Immature natural killer cell (primary cell): ENCODE data around the gene CCDC97. TPM values are rescaled to one million over a fixed set of nuclear protein-coding genes. Genes with fewer than 3 reads are reported as not detected.

Experiments
- DNase-seq, 3 donors: peaks; one replicate each; pipeline ENCODE4 v3.0.0; 2022; ENCODE audit warnings: mixed read lengths in 1 of 3
- H3K27ac Mint-ChIP-seq, 6 donors: one replicate each; pipeline ENCODE4 v1.8.0; 2020; ENCODE audit warnings: mixed read lengths in 6 of 6, mild to moderate bottlenecking in 5 of 6, inconsistent platforms in 4 of 6, moderate library complexity in 3 of 6
- H3K27me3 Mint-ChIP-seq, 3 donors: one replicate each; pipeline ENCODE4 v1.8.0; 2020 to 2021; ENCODE audit warnings: low read depth in 3 of 3, mild to moderate bottlenecking in 3 of 3, mixed read lengths in 3 of 3, moderate library complexity in 3 of 3, inconsistent platforms in 1 of 3
- H3K36me3 Mint-ChIP-seq, 3 donors: one replicate each; pipeline ENCODE4 v1.8.0; 2020; ENCODE audit warnings: mixed read lengths in 3 of 3, inconsistent platforms in 2 of 3, mild to moderate bottlenecking in 2 of 3
- H3K4me1 Mint-ChIP-seq, 2 donors: one replicate each; pipeline ENCODE4 v1.8.0; 2020; ENCODE audit warnings: inconsistent platforms in 2 of 2, mild to moderate bottlenecking in 2 of 2, mixed read lengths in 2 of 2, moderate library complexity in 1 of 2
- H3K4me3 Mint-ChIP-seq, 5 donors: one replicate each; pipeline ENCODE4 v1.8.0; 2020; ENCODE audit warnings: mild to moderate bottlenecking in 5 of 5, mixed read lengths in 5 of 5, inconsistent platforms in 3 of 5, moderate library complexity in 3 of 5
- H3K9me3 Mint-ChIP-seq, 6 donors: one replicate each; pipeline ENCODE4 v1.8.0; 2020; ENCODE audit warnings: mild to moderate bottlenecking in 6 of 6, mixed read lengths in 6 of 6, inconsistent platforms in 4 of 6, moderate library complexity in 3 of 6
- polyA plus RNA-seq, 3 donors: library from polyadenylated mRNA; unstranded; fragments of 300-500 nt; fragmentation: Illumina TruSeq; gene quantifications; one replicate each; pipeline ENCODE4 v1.2.3, GENCODE V29; 2021

The CCDC97 gene
- polyA plus RNA-seq, 3 donors from 2014 or later, result 14.2 to 38.2 (median 16.9) TPM

GRCh38 chr19:41318696-41319499, 8.9 kb downstream of the CCDC97 start:
- H3K9me3 Mint-ChIP-seq, result no peaks in the 10 kb centered on the region
- peak overlapping the region in 5 of 6 donors; percentile 53 to 78 (median 65) for H3K27ac Mint-ChIP-seq
- peaks cover 11 to 32% (median 21%) of the 10 kb centered on the region in 3 donors for H3K36me3 Mint-ChIP-seq
- H3K4me3 Mint-ChIP-seq, result no peak overlapping the region
- DNase-seq, result no peak
- peaks cover 45 to 51% of the 10 kb centered on the region in 2 donors for H3K4me1 Mint-ChIP-seq
- peaks cover 31 to 74% (median 52%) of the 10 kb centered on the region in 3 donors for H3K27me3 Mint-ChIP-seq

- Mint-ChIP-seq H3K4me1 (peaks cover 53 to 58% of the 10 kb centered on the region in 2 donors), H3K27me3 (peaks cover 33 to 80% (median 57%) of the 10 kb centered on the region in 3 donors), H3K36me3 (peaks cover 11 to 32% (median 21%) of the 10 kb centered on the region in 3 donors), H3K27ac (peak overlapping the region; percentile 19 to 78 (median 51)), H3K9me3 (no peaks in the 10 kb centered on the region), H3K4me3 (no peak overlapping the region)
- DNase-seq, result no peak
These were observed 9.7 kb downstream of the CCDC97 start for GRCh38 chr19:41319500-41320184.

GRCh38 chr19:41320185-41320518, 10.2 kb downstream of the CCDC97 start:
- peaks cover 57 to 63% of the 10 kb centered on the region in 2 donors for H3K4me1 Mint-ChIP-seq
- H3K27me3 Mint-ChIP-seq, result peaks cover 37 to 84% (median 61%) of the 10 kb centered on the region in 3 donors
- H3K9me3 Mint-ChIP-seq, result no peaks in the 10 kb centered on the region
- H3K36me3 Mint-ChIP-seq, result peaks cover 11 to 32% (median 21%) of the 10 kb centered on the region in 3 donors
- no peak overlapping the region for H3K4me3 Mint-ChIP-seq
- peak overlapping the region in 4 of 6 donors; percentile 44 to 58 (median 52) for H3K27ac Mint-ChIP-seq
- no peak for DNase-seq

- H3K4me1 Mint-ChIP-seq, result peaks cover 61 to 68% of the 10 kb centered on the region in 2 donors
- peak overlapping the region; percentile 49 to 100 (median 82) for H3K27ac Mint-ChIP-seq
- no peak overlapping the region for H3K4me3 Mint-ChIP-seq
- H3K27me3 Mint-ChIP-seq, result peaks cover 41 to 88% (median 65%) of the 10 kb centered on the region in 3 donors
- no peak for DNase-seq
- H3K9me3 Mint-ChIP-seq, result no peaks in the 10 kb centered on the region
- H3K36me3 Mint-ChIP-seq, result peaks cover 11 to 32% (median 21%) of the 10 kb centered on the region in 3 donors
These were observed 10.6 kb downstream of the CCDC97 start for GRCh38 chr19:41320568-41320967.

DNA sequence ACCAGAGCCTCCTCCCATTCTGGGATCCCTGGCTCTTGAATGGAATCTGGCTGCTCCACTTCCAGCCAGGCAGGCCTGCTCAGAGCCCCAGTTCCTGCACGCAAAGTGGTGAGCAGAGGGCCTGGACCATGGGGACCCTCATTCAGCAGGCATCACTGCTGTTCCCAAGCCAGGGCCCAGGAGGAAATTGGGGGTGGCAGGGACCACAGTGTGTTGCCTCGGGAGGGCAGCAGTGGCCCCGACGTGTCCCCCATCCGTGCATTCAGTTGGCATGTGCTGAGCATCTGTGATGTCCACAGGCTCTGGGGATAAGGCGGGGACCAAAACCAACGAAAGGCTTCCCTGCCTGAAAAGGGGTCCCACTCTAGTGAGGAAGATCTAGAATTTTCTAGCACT, 11.2 kb downstream of the CCDC97 start:
- peak overlapping the region in 1 of 5 donors; percentile 36 for H3K4me3 Mint-ChIP-seq
- peaks cover 61 to 69% of the 10 kb centered on the region in 2 donors for H3K4me1 Mint-ChIP-seq
- no peak for DNase-seq
- peak overlapping the region; percentile 82 to 100 (median 94) for H3K27ac Mint-ChIP-seq
- H3K27me3 Mint-ChIP-seq, result peaks cover 44 to 87% (median 70%) of the 10 kb centered on the region in 3 donors
- H3K36me3 Mint-ChIP-seq, result peaks cover 7 to 31% (median 19%) of the 10 kb centered on the region in 3 donors
- no peaks in the 10 kb centered on the region for H3K9me3 Mint-ChIP-seq

DNA sequence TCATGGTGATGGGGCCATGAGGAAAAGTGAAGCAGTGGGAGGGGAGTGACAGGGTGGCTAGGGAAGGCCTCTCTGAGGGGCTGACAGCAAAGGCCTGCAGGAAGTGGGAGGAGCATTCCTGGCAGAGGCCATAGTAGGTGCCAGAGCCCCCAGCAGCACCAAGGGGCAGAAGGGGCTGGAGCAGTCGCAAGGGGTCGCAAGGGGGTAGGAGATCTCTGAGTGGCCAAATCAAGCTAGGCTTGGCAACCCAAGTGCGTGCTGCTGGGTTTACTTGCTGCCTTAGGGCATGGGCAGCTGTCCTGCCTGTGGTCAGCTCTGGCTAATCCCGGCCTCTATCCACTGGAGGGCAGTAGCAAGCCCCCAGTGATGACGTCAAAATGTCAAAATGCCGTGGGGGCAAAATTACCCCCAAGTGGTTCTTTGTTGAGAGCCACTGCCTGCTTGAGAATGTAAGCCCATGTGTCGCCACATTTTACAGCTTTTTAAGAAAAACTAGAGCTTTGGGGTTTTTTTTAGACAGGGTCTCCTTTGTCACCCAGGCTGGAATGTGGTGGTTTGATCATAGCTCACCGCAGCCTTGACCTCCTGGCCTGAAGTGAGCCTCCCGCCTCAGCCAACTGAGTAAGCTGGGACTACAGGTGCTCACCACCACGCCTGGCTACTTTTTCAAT, 11.8 kb downstream of the CCDC97 start:
- peaks cover 49 to 88% (median 75%) of the 10 kb centered on the region in 3 donors for H3K27me3 Mint-ChIP-seq
- peak overlapping the region; percentile 82 to 100 (median 94) for H3K27ac Mint-ChIP-seq
- H3K4me1 Mint-ChIP-seq, result peaks cover 66 to 69% of the 10 kb centered on the region in 2 donors
- no peaks in the 10 kb centered on the region for H3K9me3 Mint-ChIP-seq
- H3K4me3 Mint-ChIP-seq, result peak overlapping the region in 1 of 5 donors; percentile 36
- H3K36me3 Mint-ChIP-seq, result peaks cover 7 to 28% (median 17%) of the 10 kb centered on the region in 3 donors
- peak; percentile 46 to 59 (median 53) for DNase-seq

DNA sequence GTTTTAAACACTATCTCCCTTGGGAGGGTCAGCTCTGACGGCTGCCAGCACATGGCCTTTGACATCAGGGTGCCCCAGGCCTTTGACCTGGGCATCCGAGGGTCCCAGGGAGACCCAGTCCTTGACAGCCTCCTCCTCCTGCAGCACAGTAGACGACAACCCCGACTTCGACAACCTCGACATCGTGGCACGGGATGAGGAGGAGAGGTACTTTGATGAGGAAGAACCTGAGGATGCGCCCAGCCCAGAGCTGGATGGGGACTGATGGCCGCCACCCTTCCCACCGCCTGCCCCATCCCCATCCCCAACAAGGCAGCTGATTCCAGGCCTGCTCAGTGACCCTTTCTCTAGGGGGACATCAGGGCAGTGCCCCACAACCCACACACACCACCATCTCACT, 12.5 kb downstream of the CCDC97 start:
- DNase-seq, result no peak
- peaks cover 51 to 87% (median 77%) of the 10 kb centered on the region in 3 donors for H3K27me3 Mint-ChIP-seq
- peak overlapping the region in 1 of 5 donors; percentile 64 for H3K4me3 Mint-ChIP-seq
- H3K4me1 Mint-ChIP-seq, result peaks cover 68 to 69% of the 10 kb centered on the region in 2 donors
- H3K36me3 Mint-ChIP-seq, result peaks cover 0 to 21% (median 10%) of the 10 kb centered on the region in 3 donors
- H3K9me3 Mint-ChIP-seq, result no peaks in the 10 kb centered on the region
- H3K27ac Mint-ChIP-seq, result peak overlapping the region; percentile 87 to 100 (median 94)

- Mint-ChIP-seq H3K4me3 (peak overlapping the region; percentile 10 to 64 (median 22)), H3K9me3 (no peaks in the 10 kb centered on the region), H3K4me1 (peaks cover 66 to 70% of the 10 kb centered on the region in 2 donors), H3K27ac (peak overlapping the region; percentile 87 to 100 (median 94)), H3K36me3 (peaks cover 0 to 16% (median 10%) of the 10 kb centered on the region in 3 donors), H3K27me3 (peaks cover 53 to 89% (median 78%) of the 10 kb centered on the region in 3 donors)
- DNase-seq, result no peak
These were observed 13.1 kb downstream of the CCDC97 start for GRCh38 chr19:41323023-41323422.

DNA sequence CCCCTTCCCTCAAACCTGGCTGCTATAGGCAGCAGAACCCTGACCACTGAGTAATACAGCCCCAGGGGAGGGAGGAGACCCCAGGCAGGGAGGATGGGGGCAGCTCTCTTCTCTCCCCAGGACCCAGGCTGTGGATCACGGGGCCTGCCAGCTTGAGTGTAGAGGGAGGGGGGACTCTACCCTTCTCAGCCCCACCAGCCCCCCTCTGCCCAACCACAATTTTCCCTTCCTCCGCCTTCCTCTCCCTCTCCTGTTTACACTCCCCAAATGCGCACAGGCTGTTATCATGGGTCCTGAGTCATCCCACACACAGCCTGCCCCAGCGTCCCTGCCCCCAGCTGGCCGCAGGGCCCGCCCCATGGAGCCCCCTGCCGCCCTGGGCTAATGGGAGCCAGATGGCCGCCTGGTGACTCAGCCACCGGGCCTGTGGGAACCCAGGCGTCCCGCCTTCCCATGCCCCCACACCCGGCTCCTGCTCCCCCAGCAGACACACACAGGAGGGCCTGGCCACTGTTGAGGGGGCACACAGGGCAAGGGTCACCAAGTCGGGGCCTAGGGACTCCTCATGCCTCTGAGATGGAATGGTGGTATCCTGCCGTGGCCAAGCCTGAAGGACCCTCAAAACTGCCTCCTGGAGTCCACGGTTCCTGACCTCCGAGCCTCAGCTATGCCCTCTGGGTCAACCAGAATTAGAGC, 13.6 kb downstream of the CCDC97 start:
- DNase-seq, result no peak
- H3K27me3 Mint-ChIP-seq, result peaks cover 54 to 89% (median 78%) of the 10 kb centered on the region in 3 donors
- H3K27ac Mint-ChIP-seq, result peak overlapping the region; percentile 98 to 100 (median 100)
- peaks cover 70 to 72% of the 10 kb centered on the region in 2 donors for H3K4me1 Mint-ChIP-seq
- H3K9me3 Mint-ChIP-seq, result no peaks in the 10 kb centered on the region
- H3K4me3 Mint-ChIP-seq, result peak overlapping the region in 1 of 5 donors; percentile 10
- peaks cover 0 to 21% (median 10%) of the 10 kb centered on the region in 3 donors for H3K36me3 Mint-ChIP-seq

GRCh38 chr19:41324231-41324702, 14.3 kb downstream of the CCDC97 start:
- no peak for DNase-seq
- Mint-ChIP-seq H3K27ac (peak overlapping the region; percentile 98 to 100 (median 100)), H3K9me3 (no peaks in the 10 kb centered on the region), H3K4me1 (peaks cover 76 to 77% of the 10 kb centered on the region in 2 donors), H3K27me3 (peaks cover 53 to 89% (median 82%) of the 10 kb centered on the region in 3 donors), H3K4me3 (peak overlapping the region; percentile 70 to 84 (median 79)), H3K36me3 (peaks cover 5 to 26% (median 12%) of the 10 kb centered on the region in 3 donors)

DNA sequence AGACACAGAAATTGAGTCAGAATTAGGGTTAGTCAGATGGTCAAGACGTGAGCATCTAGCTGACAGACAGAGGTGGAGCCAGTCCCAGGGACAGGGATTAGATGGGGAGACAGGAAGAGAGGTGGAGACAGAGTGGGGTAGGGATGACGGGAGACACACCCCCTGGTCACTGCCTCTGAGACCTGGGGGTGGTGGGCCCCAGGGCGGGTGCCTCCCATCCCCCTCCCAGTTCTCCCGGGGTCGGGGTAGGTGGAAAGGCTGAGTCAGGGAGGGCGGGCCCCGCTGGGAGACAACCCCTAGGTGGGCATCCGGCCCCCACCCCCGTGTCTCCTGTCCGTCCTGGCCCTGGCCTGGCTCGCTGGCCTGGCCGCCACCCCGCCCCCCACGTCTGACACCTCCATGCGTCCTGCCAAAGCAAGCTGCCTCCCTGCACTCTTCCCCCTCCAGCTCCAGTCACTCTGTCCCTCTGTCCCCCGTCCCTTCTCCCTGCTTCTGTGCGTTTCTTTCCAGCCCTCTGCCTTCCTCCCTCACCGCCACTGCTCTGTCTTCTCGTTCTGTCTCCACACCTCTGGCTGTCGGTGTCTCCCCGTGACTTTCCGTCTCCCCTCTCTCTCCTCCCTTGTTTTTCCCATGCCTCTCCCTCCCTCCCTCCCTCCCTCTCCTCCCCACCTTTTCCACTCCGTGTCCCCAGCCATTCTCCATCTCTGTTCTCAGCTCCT, 15.1 kb downstream of the CCDC97 start:
- DNase-seq, result peak; percentile 72 to 84 (median 83)
- Mint-ChIP-seq H3K4me1 (peaks cover 73 to 77% of the 10 kb centered on the region in 2 donors), H3K4me3 (peak overlapping the region; percentile 79 to 84 (median 80)), H3K36me3 (peaks cover 5 to 22% (median 12%) of the 10 kb centered on the region in 3 donors), H3K27me3 (peaks cover 53 to 82% (median 76%) of the 10 kb centered on the region in 3 donors), H3K9me3 (no peaks in the 10 kb centered on the region), H3K27ac (peak overlapping the region; percentile 98 to 100 (median 100))

DNA sequence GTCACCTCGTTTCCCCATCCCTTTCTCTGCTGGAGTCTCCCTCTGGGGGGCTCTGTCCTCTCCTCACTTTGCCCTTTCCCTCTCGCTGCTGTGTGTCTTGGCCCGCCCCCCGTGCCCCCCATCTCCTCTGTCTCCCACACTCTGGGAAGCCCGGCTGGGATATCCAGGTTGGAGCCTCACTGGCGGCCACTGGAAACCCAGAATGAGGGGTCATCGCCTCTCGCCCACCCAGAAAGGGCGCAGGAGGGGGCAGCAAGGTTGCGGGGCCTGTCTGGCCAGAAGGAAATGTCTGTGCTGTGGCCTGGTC, 15.6 kb downstream of the CCDC97 start:
- Mint-ChIP-seq H3K9me3 (no peaks in the 10 kb centered on the region), H3K36me3 (peaks cover 8 to 27% (median 16%) of the 10 kb centered on the region in 3 donors), H3K27me3 (peaks cover 56 to 84% (median 80%) of the 10 kb centered on the region in 3 donors), H3K27ac (peak overlapping the region; percentile 98 to 100 (median 100)), H3K4me3 (peak overlapping the region; percentile 68 to 82 (median 80)), H3K4me1 (peaks cover 77 to 82% of the 10 kb centered on the region in 2 donors)
- no peak for DNase-seq
